ENCODE data around the gene DOK5.

DNA sequence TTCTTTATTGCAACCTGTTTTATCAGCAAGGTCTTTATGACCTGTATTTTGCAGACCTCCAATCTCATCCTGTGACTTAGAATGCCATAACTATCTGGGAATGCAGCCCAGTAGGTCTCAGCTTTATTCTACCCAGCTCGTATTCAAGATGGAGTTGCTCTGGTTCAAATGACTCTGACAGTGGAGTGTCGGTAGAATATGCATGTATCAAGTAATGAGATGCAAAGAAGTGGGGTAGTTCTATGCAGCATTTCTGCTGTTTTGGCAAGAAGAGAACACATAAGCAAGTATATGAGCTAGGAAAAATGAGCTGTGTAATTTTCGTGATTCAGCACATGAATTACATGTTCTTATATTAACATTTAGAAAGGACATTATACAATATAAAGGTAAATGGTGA, 185.9 kb downstream of the DOK5 start:
- TF ChIP-seq CTCF (IDR thresholded peaks at IDR 0.05) (no peak), POLR2A (IDR thresholded peaks at IDR 0.05) (no peak)

Data from uterus (tissue), 2 donors.